Urinary bladder (tissue), 4 donors: ENCODE data around the gene P3H1. TPM values are rescaled to one million over a fixed set of nuclear protein-coding genes. Genes with fewer than 3 reads are reported as not detected.
"Not testable (repeated sequence)": the region's sequence is repeated elsewhere in the genome, so short reads cannot be mapped to it uniquely, and the experiment has no call there.

Experiments
- DNase-seq: peaks from one replicate; pipeline ENCODE4 v3.0.0-alpha.2; 2015; ENCODE audit errors: extremely low spot score
- H3K27ac ChIP-seq: one replicate; pipeline ENCODE4 v1.5.1; 2013; ENCODE audit warnings: low read depth, mild to moderate bottlenecking, moderate library complexity
- H3K36me3 ChIP-seq: one replicate; pipeline ENCODE4 v1.6.1; 2013; ENCODE audit warnings: mild to moderate bottlenecking, moderate library complexity; ENCODE audit not compliant: insufficient read depth
- H3K4me1 ChIP-seq: one replicate; pipeline ENCODE4 v1.6.1; 2013; ENCODE audit warnings: mild to moderate bottlenecking, moderate library complexity; ENCODE audit not compliant: insufficient read depth
- H3K4me3 ChIP-seq: one replicate; pipeline ENCODE4 v1.5.1; 2013; ENCODE audit warnings: low read depth, low read length
- WGBS: extraction: QIAGEN DNeasy Blood & Tissue Kit; methylation state at CpG from one replicate; pipeline ENCODE4 v1.1.7; 2013; 5-methylcytosine and 5-hydroxymethylcytosine counted together
- polyA plus RNA-seq: library from polyadenylated mRNA; stranded (reverse); fragments of 200-250 nt; gene quantifications from one replicate; pipeline ENCODE4 v1.2.3, GENCODE V29; 2013
- total RNA-seq: library from RNA; depleted of rRNA; stranded (reverse); fragments of >200 nt; gene quantifications from one replicate; pipeline ENCODE4 v1.2.3, GENCODE V29; 2014
- donor health status: healthy with polysubstance abuse.
- donor health status: healthy.

The P3H1 gene
- total and polyA plus RNA-seq, 2 donors, result 35.5 to 81.1 TPM

GRCh38 chr1:42761567-42761966 lies 5.3 kb downstream of the P3H1 start:
- Histone ChIP-seq H3K27ac (no peak overlapping the region), H3K4me1 (no peaks in the 10 kb centered on the region), H3K4me3 (no peak overlapping the region), H3K36me3 (peaks cover 3% of the 10 kb centered on the region)
- WGBS, result 91% methylated on average over 4 of the region's 4 CpGs
- no peak for DNase-seq

DNA sequence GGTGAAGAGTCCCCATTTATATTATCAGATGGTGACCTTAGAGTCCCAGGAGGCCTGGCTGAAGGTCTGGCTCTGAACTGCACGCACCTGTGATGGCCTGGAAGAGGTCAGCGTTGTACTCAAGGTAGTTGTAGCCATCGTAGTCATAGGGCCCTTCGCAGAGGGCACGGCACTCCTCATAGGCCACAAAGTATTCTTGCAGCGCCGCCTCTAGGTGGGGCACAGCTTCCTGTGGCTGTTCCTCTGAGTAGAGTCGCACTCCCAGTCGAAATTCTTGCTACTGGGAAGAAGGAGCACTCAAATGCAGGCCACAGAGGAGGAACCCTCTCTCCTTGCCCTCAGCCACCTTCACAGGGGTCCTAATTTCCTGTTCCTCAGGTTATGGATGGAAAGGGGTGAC lies 7.7 kb downstream of the P3H1 start:
- Histone ChIP-seq H3K27ac (no peak overlapping the region), H3K36me3 (peaks cover 3% of the 10 kb centered on the region), H3K4me3 (no peak overlapping the region), H3K4me1 (no peaks in the 10 kb centered on the region)
- WGBS, result 77% methylated on average over 9 of the region's 9 CpGs
- DNase-seq, result no peak

DNA sequence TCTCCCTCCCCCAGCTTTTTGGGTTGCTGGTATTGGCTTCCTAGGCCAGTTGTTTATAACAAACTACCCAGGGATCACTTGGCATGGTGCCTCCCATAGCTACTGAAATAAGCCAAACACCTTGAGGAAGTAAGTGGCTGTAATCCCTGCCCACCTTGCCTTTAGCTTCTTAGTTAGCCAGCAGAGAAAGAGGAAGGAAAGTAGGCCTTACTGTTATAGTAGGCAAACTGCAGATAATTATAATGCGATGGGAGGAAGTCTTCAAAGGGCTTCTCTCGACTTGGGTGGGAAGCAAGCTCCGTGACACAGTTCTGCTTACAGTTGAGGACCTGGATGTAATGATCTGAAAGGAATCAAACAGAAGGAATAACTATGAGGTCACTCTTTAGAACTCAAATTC lies 8.2 kb downstream of the P3H1 start:
- Histone ChIP-seq H3K27ac (no peak overlapping the region), H3K4me1 (no peaks in the 10 kb centered on the region), H3K4me3 (no peak overlapping the region), H3K36me3 (peaks cover 3% of the 10 kb centered on the region)
- no peak for DNase-seq
- WGBS, result 81% methylated on average over 3 of the region's 3 CpGs

- Histone ChIP-seq H3K4me3 (no peak overlapping the region), H3K36me3 (peaks cover 3% of the 10 kb centered on the region), H3K4me1 (no peaks in the 10 kb centered on the region), H3K27ac (no peak overlapping the region)
- no peak for DNase-seq
Observed at GRCh38 chr1:42757892-42758275, 8.9 kb downstream of the P3H1 start.

DNA sequence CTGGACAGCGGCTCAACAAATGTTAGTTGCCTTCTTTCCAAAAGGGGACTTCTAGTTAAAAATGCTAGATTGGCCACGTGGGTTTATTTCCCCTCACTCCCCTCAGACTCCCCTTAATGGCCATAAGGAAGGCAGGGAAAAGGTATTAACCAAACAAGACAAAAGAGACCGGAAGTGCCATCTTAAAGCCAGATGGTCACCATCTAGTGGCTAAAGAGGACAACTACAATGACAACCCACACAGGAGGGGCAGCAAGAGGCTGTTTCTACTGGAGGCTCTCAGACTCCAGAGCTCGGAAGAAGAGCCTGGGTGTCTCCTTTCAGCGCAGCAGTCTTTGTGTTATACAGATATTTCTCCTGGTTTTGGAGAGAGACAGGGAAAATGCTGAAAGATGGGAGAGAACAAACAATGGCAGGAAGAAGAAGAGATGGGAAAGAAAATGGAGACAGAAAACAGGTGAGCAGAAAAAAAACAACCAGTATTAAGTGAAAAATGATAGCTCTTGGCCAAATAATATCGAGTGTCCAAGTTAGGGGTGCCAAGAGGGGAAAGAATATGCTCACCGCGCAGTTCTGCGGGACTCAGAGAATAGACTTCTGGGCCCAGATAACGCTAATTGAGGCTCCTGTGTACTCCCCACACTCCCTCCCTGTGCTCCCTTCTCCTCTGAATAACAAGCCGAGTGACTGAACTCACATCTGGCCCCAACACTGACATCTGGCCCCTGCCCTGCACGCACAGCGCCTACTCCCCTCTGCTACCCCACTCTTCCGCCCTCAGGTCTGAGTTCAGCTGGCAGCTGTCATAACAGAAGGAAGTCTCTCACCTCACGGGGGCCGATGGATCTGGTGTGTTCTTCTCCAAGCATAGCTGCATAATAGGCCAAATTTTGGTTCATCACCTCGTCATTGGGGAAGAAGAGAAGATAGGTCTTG lies 9.6 kb downstream of the P3H1 start:
- peaks cover 4% of the 10 kb centered on the region for H3K36me3 ChIP-seq
- 78% methylated on average over 17 of the region's 17 CpGs for WGBS

GRCh38 chr1:42753070-42753469 lies 13.8 kb downstream of the P3H1 start:
- H3K27ac ChIP-seq, result no peak overlapping the region
- H3K4me1 ChIP-seq, result no peaks in the 10 kb centered on the region
- no peak overlapping the region for H3K4me3 ChIP-seq
- no peak for DNase-seq
- H3K36me3 ChIP-seq, result peaks cover 5% of the 10 kb centered on the region
- 91% methylated on average over 1 of the region's 1 CpG for WGBS

More for the DNA sequence above, 9.6 kb downstream of the P3H1 start:
- H3K4me3 ChIP-seq, result no peak overlapping the region
- no peak overlapping the region for H3K27ac ChIP-seq
- H3K4me1 ChIP-seq, result no peaks in the 10 kb centered on the region
- DNase-seq, result no peak

DNA sequence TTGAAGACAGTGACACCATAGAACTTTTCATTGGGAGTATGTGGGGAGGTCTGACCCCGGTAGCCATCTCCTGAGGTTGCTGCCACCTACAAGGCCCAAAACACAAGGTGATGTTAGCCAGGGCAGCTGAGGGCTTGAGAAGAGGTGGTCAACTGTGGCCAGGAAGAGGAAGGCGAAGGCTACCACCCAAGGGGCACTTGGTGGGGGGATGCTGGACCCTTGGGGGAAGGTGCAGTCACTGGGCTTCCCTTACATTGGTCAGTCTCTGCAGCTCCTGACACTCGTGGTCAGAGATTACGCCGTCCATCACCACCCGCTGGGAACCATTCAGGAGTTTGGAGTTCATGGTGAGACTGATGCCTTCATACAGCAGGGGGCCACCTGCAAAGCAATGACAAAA lies 14.5 kb downstream of the P3H1 start:
- WGBS, result 93% methylated on average over 6 of the region's 6 CpGs
- H3K4me3 ChIP-seq, result no peak overlapping the region
- no peak overlapping the region for H3K27ac ChIP-seq
- DNase-seq, result no peak
- H3K4me1 ChIP-seq, result no peaks in the 10 kb centered on the region
- H3K36me3 ChIP-seq, result peaks cover 2% of the 10 kb centered on the region

GRCh38 chr1:42751511-42752070 lies 15.2 kb downstream of the P3H1 start:
- not testable (repeated sequence) for H3K36me3 ChIP-seq, DNase-seq
- WGBS, result 87% methylated on average over 8 of the region's 8 CpGs

DNA sequence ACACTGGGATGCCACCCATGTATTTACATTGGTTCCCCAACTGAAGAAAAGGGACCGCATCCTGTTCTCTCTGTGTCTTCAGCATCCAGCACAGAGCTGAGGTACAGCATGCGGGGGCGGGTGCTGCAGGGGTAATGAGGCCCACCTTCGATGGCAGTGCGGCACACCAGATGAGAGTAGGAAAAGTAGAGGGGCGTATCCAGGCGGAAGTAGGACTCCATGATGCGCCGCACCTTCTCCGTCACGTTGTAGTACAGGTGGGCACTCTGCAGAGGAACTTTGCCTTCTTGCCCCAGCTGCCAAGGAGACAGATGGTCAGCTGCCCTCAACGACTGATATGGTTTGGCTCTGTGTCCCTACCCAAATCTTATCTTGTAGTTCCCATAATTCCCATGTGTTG lies 16.8 kb downstream of the P3H1 start:
- 93% methylated on average over 12 of the region's 12 CpGs for WGBS
- no peaks in the 10 kb centered on the region for H3K4me1 ChIP-seq
- no peak overlapping the region for H3K4me3 ChIP-seq
- H3K36me3 ChIP-seq, result peaks cover 3% of the 10 kb centered on the region
- no peak for DNase-seq
- no peak overlapping the region for H3K27ac ChIP-seq

More at GRCh38 chr1:42751511-42752070, 15.2 kb downstream of the P3H1 start:
- not testable (repeated sequence) for H3K4me3 ChIP-seq, H3K27ac ChIP-seq, H3K4me1 ChIP-seq

DNA sequence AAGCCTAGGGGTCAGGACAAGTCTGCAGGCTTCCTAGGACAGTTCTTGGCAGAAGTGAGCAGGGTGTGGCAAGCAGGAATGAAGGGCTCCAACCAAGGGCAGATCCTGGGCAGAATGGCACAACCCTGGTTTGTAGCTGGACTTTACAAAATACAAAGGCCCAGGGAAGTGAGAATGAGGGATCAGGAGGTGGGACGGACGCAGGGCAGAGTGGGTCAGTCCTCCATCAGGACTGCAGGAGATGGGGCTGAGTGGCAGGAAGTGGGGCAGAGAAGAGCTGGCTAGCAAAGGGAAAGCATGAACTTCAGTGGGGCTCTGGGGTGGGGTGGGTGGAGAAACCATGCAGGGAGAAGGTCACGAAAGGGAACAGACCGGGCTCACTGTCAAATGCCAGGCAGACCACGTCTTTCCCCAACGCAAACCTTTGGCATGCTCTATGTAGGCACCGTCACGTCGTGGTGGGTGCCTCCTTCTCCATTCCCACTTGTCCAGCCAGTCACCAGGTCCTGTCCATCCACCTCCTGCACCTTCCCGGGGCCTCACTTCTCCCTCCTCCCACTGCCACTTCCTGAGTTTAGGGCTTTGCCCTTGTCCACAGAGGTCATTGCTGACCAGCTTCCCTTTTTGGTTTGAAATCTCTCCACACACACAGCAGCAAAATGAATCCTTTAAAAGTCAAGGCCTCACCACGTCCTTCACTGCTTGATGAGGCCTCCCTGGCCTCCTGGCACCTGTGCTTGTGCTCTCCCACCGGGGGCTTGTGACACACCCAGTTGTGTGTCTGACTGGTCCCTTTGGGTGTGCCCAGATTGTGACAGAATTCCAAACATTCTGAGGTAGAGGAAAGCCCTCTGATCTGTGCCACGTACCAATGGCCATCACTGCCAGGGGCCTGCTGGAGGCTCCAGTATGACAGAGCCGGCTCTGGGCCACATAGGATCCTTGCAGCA lies 18.1 kb downstream of the P3H1 start:
- Histone ChIP-seq H3K27ac (no peak overlapping the region), H3K36me3 (peaks cover 3% of the 10 kb centered on the region), H3K4me3 (no peak overlapping the region), H3K4me1 (no peaks in the 10 kb centered on the region)
- DNase-seq, result no peak
- whole genome bisulfite sequencing, result 80% methylated on average over 14 of the region's 14 CpGs

GRCh38 chr1:42748021-42748420 lies 18.8 kb downstream of the P3H1 start:
- Histone ChIP-seq H3K36me3 (peaks cover 3% of the 10 kb centered on the region), H3K4me1 (no peaks in the 10 kb centered on the region), H3K4me3 (no peak overlapping the region), H3K27ac (no peak overlapping the region)
- DNase-seq, result no peak
- 87% methylated on average over 10 of the region's 10 CpGs for WGBS

DNA sequence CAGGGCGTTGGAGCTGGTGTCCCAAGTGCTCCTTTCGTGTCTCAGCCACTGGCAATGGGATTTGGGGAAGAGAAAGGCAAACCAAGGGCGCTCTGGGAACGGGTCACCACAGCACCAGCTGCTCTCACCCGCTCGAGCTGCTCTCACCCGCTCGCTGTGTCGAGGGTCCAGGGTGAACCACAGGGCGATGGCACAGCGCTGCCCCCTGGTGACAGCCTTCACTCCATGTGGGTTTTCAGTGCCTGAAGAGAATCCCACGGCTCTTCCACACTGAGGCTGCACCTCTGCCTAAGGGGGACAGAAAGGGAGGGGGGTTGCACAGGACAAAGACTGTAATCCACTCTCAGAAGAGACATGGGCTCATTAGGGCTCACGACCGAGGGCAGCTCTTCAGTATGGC lies 19.7 kb downstream of the P3H1 start:
- 57% methylated on average over 14 of the region's 14 CpGs for WGBS
- no peak overlapping the region for H3K4me3 ChIP-seq
- DNase-seq, result no peak
- no peak overlapping the region for H3K27ac ChIP-seq
- no peaks in the 10 kb centered on the region for H3K4me1 ChIP-seq
- peaks cover 1% of the 10 kb centered on the region for H3K36me3 ChIP-seq

DNA sequence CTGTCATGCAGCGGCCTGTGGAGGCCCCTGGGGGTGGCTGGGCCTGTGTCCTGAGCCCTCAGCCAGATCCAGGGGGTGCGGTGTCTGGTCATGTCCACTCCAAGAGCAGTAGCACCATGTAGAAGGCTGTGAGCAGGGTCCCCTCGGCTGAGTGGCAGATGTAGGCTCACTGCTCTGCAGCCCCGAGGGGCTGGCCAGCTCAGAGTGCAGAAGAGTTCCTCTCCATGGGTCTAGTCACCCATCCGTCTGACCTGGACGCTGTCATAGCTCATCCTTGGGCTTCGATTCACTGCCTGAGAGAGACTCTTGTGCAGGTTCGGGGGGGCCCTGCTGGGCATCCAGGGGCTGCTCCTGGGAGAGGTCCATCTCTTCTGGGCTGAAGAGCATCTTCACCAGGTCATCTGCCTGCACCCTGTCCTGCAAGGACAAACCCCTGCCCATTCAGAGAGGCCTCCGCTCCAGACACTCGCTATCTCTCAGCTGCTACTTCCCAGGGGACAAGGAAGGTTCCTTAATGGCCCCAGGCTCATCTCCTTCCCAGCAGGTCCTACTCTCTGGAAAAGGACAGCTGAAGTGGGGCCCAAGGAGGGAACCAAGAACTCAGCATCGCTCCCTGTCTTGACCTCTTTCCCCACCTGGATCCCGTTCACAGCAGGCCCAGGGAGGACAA lies 20.3 kb downstream of the P3H1 start:
- no peak overlapping the region for H3K27ac ChIP-seq
- peaks cover 1% of the 10 kb centered on the region for H3K36me3 ChIP-seq
- no peak overlapping the region for H3K4me3 ChIP-seq
- H3K4me1 ChIP-seq, result no peaks in the 10 kb centered on the region
- DNase-seq, result no peak
- WGBS, result 91% methylated on average over 12 of the region's 12 CpGs
